Nephron (organoid): ENCODE measurements around the gene SNRNP40.

Experiments
- H3K27ac Mint-ChIP-seq, 3 experiments: 2 replicates each; pipeline ENCODE4 v1.8.0; 2020; ENCODE audit warnings: mixed read lengths in 3 of 3, mild to moderate bottlenecking in 2 of 3, moderate library complexity in 1 of 3
- H3K27me3 Mint-ChIP-seq: 2 replicates; pipeline ENCODE4 v1.8.0; 2021; ENCODE audit warnings: low read depth, mild to moderate bottlenecking, moderate library complexity, mixed read lengths
- H3K36me3 Mint-ChIP-seq: 2 replicates; pipeline ENCODE4 v1.8.0; 2020; ENCODE audit warnings: low read depth, mixed read lengths
- H3K4me1 Mint-ChIP-seq: 2 replicates; pipeline ENCODE4 v1.8.0; 2020; ENCODE audit warnings: mixed read lengths
- H3K4me3 Mint-ChIP-seq, 3 experiments: 2 replicates each; pipeline ENCODE4 v1.8.0; 2020; ENCODE audit warnings: mild to moderate bottlenecking in 3 of 3, mixed read lengths in 3 of 3, moderate library complexity in 2 of 3
- H3K9me3 Mint-ChIP-seq: 2 replicates; pipeline ENCODE4 v1.8.0; 2020; ENCODE audit warnings: mixed read lengths
- TF ChIP-seq, protein P1 (sequence below), 3 experiments: fragments of 200-600 bp; sonication (generic); IDR thresholded peaks; one replicate each; pipeline ENCODE4 v1.5.0; 2021; ENCODE audit warnings: antibody characterized with exemption in 3 of 3; ENCODE audit not compliant: unreplicated experiment in 3 of 3

The SNRNP40 gene

DNA sequence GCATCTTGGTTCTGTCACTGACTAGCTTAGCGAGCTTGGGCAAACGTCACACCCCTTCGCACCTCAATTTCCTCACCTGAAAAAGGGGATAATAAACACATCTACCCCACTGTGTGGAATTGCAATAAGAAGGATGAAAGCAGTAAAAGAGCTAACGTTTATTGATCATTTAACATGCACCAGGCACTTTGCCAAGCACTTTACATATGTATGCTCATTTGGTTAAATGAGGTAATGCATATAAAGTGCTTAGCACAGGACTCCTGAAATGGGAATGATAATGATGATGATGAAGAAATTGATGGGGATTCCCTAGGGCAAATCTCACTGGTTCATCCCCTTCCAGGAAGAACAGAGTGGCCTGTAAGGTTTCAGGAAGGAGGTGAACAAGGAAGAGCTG is 61.7 kb downstream of the SNRNP40 start:
- no peaks in the 10 kb centered on the region for H3K36me3 Mint-ChIP-seq

DNA sequence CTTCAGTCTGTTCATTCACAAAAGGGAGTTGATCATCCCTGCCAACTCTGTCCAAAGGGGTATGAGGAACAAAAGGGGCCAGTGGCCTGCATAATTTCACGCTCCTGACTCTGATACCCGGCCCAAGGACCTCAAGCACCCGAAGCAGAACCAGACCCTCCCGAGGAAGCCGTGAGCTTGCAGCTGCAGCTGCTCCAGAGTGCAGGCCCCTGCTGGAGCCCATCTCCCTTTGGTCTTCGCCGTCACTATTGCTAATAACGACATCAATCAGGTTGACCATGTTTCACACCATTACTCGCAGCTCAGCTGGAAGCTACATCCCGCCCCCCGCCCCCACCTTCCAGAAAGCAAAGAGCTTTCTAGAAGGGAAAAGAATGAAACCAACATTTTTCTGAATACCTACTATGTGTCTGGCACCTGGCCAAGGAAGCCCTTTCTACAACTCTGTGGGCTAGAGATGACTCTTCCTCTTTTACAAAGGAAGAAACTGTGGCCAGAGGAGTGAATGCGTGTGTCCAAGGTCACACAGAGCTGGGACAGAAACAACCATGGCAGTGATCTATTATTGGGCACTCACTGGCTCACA is 62.4 kb downstream of the SNRNP40 start:
- Mint-ChIP-seq H3K27me3 (peaks cover 41% of the 10 kb centered on the region), H3K36me3 (no peaks in the 10 kb centered on the region), H3K4me1 (peaks cover 5% of the 10 kb centered on the region), H3K4me3 (no peak overlapping the region), H3K27ac (no peak overlapping the region), H3K9me3 (no peaks in the 10 kb centered on the region)
- TF ChIP-seq, protein P1, sequence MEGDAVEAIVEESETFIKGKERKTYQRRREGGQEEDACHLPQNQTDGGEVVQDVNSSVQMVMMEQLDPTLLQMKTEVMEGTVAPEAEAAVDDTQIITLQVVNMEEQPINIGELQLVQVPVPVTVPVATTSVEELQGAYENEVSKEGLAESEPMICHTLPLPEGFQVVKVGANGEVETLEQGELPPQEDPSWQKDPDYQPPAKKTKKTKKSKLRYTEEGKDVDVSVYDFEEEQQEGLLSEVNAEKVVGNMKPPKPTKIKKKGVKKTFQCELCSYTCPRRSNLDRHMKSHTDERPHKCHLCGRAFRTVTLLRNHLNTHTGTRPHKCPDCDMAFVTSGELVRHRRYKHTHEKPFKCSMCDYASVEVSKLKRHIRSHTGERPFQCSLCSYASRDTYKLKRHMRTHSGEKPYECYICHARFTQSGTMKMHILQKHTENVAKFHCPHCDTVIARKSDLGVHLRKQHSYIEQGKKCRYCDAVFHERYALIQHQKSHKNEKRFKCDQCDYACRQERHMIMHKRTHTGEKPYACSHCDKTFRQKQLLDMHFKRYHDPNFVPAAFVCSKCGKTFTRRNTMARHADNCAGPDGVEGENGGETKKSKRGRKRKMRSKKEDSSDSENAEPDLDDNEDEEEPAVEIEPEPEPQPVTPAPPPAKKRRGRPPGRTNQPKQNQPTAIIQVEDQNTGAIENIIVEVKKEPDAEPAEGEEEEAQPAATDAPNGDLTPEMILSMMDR (IDR thresholded peaks at IDR 0.05; ENCODE audit: unreplicated experiment in 3 of 3), result no peak

More for the DNA sequence above, 61.7 kb downstream of the SNRNP40 start:
- H3K4me1 Mint-ChIP-seq, result peaks cover 5% of the 10 kb centered on the region
- H3K27me3 Mint-ChIP-seq, result peaks cover 43% of the 10 kb centered on the region
- TF ChIP-seq, protein P1 (IDR thresholded peaks at IDR 0.05; ENCODE audit: unreplicated experiment in 3 of 3), result no peak
- H3K9me3 Mint-ChIP-seq, result no peaks in the 10 kb centered on the region
- no peak overlapping the region for H3K27ac Mint-ChIP-seq
- H3K4me3 Mint-ChIP-seq, result no peak overlapping the region

DNA sequence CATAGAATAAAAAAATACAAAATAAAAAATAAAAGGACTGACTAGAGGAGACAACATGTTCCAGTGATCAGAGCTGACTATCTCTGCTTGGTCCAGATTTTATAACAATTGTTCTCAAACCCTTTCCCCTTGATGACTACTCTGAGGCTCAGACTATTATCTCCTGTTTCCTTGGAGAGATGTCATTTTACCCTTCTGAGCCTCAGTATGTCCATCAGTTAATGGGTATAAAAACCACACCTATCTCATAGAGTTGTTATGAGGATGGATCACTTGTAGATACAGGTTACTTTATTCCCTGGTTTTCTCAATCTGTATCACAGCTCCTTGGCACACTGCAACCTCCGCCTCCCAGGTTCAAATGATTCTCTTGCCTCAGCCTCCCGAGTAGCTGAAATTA is 63.9 kb downstream of the SNRNP40 start:
- no peaks in the 10 kb centered on the region for H3K4me1 Mint-ChIP-seq
- H3K27me3 Mint-ChIP-seq, result peaks cover 26% of the 10 kb centered on the region
- H3K9me3 Mint-ChIP-seq, result no peaks in the 10 kb centered on the region
- H3K27ac Mint-ChIP-seq, result no peak overlapping the region
- TF ChIP-seq, protein P1 (IDR thresholded peaks at IDR 0.05; ENCODE audit: unreplicated experiment in 3 of 3), result no peak
- H3K36me3 Mint-ChIP-seq, result no peaks in the 10 kb centered on the region
- H3K4me3 Mint-ChIP-seq, result no peak overlapping the region

DNA sequence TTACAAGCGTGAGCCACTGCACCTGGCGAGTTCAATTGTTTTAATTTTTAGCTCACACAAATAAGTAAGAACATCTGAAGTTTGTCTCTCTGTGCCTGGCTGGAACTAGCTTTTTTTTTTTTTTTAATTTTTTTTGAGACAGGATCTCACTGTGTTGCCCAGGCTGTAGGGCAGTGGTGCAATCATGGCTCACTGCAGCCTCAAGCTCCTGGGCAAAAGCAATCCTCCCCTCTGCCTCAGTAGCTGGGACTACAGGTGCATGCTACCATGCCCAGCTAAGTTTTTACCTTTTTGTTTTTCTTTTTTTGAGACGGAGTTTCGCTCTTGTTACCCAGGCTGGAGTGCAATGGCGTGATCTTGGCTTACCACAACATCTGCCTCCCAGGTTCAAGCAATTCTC is 64.8 kb downstream of the SNRNP40 start:
- Mint-ChIP-seq H3K36me3 (no peaks in the 10 kb centered on the region), H3K9me3 (no peaks in the 10 kb centered on the region), H3K4me1 (no peaks in the 10 kb centered on the region), H3K4me3 (no peak overlapping the region), H3K27ac (no peak overlapping the region), H3K27me3 (peaks cover 17% of the 10 kb centered on the region)
- TF ChIP-seq, protein P1 (IDR thresholded peaks at IDR 0.05; ENCODE audit: unreplicated experiment in 3 of 3), result no peak

DNA sequence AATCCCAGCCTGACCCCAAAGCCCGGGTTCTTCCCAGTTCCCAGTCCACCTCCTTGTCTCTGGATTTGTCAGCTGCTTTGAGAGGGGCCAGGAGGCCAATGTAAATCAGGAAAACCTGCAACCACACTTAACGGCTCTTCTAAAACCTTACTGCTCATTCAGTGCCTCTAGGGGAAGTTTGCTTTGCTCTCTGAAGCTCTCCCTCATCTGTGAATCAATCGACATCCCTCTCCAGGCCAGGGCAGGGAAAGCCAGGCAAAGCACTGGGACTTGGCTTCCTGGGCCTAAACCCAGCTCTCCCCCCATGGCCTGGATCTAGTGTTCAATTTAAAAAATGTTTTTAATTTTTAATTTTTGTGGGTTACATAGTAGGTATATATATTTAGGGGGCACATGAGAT is 66.2 kb downstream of the SNRNP40 start:
- no peaks in the 10 kb centered on the region for H3K36me3 Mint-ChIP-seq
- H3K4me1 Mint-ChIP-seq, result no peaks in the 10 kb centered on the region
- TF ChIP-seq, protein P1 (IDR thresholded peaks at IDR 0.05; ENCODE audit: unreplicated experiment in 3 of 3), result no peak
- peaks cover 6% of the 10 kb centered on the region for H3K27me3 Mint-ChIP-seq
- no peak overlapping the region for H3K27ac Mint-ChIP-seq
- no peaks in the 10 kb centered on the region for H3K9me3 Mint-ChIP-seq
- no peak overlapping the region for H3K4me3 Mint-ChIP-seq

DNA sequence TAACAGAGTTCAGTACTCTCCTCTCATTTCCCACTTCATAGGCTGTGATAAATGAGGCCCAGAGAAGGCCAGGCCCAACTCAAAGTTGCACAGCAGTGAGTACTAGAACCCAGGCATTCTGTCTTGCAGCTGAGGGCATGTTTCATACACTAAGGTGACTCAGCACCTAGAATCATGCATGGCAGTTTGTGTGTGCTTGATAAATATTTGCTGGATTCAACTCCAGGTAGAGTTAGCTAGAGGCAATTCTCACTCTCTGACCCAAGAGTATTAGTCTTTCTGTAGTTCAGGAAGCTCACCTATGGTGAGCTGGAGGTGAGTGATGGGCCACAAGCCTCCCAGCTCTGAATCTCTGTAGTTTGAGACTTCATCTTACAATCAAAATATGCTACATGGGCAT is 67.6 kb downstream of the SNRNP40 start:
- TF ChIP-seq, protein P1 (IDR thresholded peaks at IDR 0.05; ENCODE audit: unreplicated experiment in 3 of 3), result no peak
- Mint-ChIP-seq H3K4me1 (peaks cover 5% of the 10 kb centered on the region), H3K9me3 (no peaks in the 10 kb centered on the region), H3K36me3 (no peaks in the 10 kb centered on the region), H3K4me3 (no peak overlapping the region), H3K27ac (no peak overlapping the region), H3K27me3 (no peaks in the 10 kb centered on the region)
